H1 (cell line): ENCODE measurements around the gene NOL4L. TPM values are rescaled to one million over a fixed set of nuclear protein-coding genes. Genes with fewer than 3 reads are reported as not detected.

Source experiments
- CTCF ChIA-PET: fragments of 300-600 bp; sonication (Branson Sonifier 250); formaldehyde crosslinking; loops from one replicate; lab custom pipeline; 2021; ENCODE audit not compliant: partially characterized antibody; lab: Charles Lee
- POLR2A ChIA-PET: fragments of 300-600 bp; sonication (Branson Sonifier 250); formaldehyde crosslinking; loops from one replicate; lab custom pipeline; 2021; ENCODE audit warnings: inconsistent platforms; ENCODE audit not compliant: partially characterized antibody; lab: Charles Lee
- DNase-seq, 2 experiments: peaks; one replicate each; pipeline versions ENCODE4 v3.0.0 to v3.0.0-alpha.2; 2010 to 2022; ENCODE audit warnings: low spot score in 2 of 2, low read depth in 1 of 2, mixed read lengths in 1 of 2
- FAIRE-seq: peaks from 2 replicates; lab custom pipeline; 2011; peaks lifted over from hg19 to GRCh38; lab: Jason Lieb, UNC
- H2AFZ ChIP-seq: 2 replicates; pipeline ENCODE4 v1.8.1; 2012; ENCODE audit warnings: low read length, inconsistent platforms
- H2AK5ac ChIP-seq: 2 replicates; pipeline ENCODE4 v1.6.1; 2013; ENCODE audit warnings: low read depth, low read length
- H2BK120ac ChIP-seq: replicated peaks from 2 replicates; pipeline ENCODE3; 2013; ENCODE audit warnings: low read depth, low read length, inconsistent platforms
- H2BK12ac ChIP-seq: 2 replicates; pipeline ENCODE4 v1.6.1; 2013; ENCODE audit warnings: low read depth, low read length
- H2BK15ac ChIP-seq: 2 replicates; pipeline ENCODE4 v1.6.1; 2013; ENCODE audit warnings: low read length
- H2BK20ac ChIP-seq: 2 replicates; pipeline ENCODE4 v1.6.1; 2013; ENCODE audit warnings: low read length
- H2BK5ac ChIP-seq: 2 replicates; pipeline ENCODE4 v1.6.1; 2013; ENCODE audit warnings: low read depth, low read length
- H3K14ac ChIP-seq: 2 replicates; pipeline ENCODE4 v1.6.1; 2013; ENCODE audit warnings: inconsistent platforms; ENCODE audit not compliant: insufficient read length
- H3K18ac ChIP-seq: 2 replicates; pipeline ENCODE4 v1.6.1; 2013; ENCODE audit warnings: low read length; ENCODE audit errors: extremely low read depth
- H3K23ac ChIP-seq: 2 replicates; pipeline ENCODE4 v1.6.1; 2013; ENCODE audit warnings: inconsistent platforms; ENCODE audit not compliant: insufficient read length
- H3K23me2 ChIP-seq: 2 replicates; pipeline ENCODE4 v1.6.1; 2013; ENCODE audit warnings: low read depth, low read length
- H3K27ac ChIP-seq: 2 replicates; pipeline ENCODE4 v1.6.1; 2011; ENCODE audit warnings: low read depth, low read length, inconsistent platforms
- H3K27me3 ChIP-seq, 4 experiments: replicated peaks in 1 of 4; 1 replicate in 1 of 4; 2 replicates in 3 of 4; pipeline versions ENCODE4 v1.6.1 to v1.8.1; 2011 to 2013; ENCODE audit warnings: low read length in 3 of 4, mild to moderate bottlenecking in 3 of 4, inconsistent platforms in 2 of 4, mixed read lengths in 2 of 4, moderate library complexity in 1 of 4; ENCODE audit not compliant: control insufficient read depth in 3 of 4, insufficient read depth in 3 of 4; ENCODE audit errors: extremely low read depth in 1 of 4
- H3K36me3 ChIP-seq, 4 experiments: 2 replicates each; pipeline versions ENCODE4 v1.6.1 to v1.8.1; 2011 to 2013; ENCODE audit warnings: mild to moderate bottlenecking in 4 of 4, low read length in 3 of 4, moderate library complexity in 2 of 4, control low read depth in 1 of 4, inconsistent platforms in 1 of 4; ENCODE audit not compliant: insufficient read depth in 4 of 4, control insufficient read depth in 2 of 4
- H3K4ac ChIP-seq: replicated peaks from 2 replicates; pipeline ENCODE3; 2013; ENCODE audit warnings: low read length, low read depth, mixed read lengths, inconsistent platforms; ENCODE audit not compliant: insufficient read length
- H3K4me1 ChIP-seq, 4 experiments: replicated peaks in 1 of 4; 1 replicate in 1 of 4; 2 replicates in 3 of 4; pipeline versions ENCODE4 v1.6.1 to v1.8.1; 2011 to 2013; ENCODE audit warnings: low read length in 3 of 4, inconsistent platforms in 2 of 4, mixed read lengths in 1 of 4; ENCODE audit not compliant: insufficient read depth in 4 of 4, control insufficient read depth in 3 of 4
- H3K4me2 ChIP-seq, 2 experiments: 2 replicates each; pipeline versions ENCODE4 v1.6.1 to v1.8.1; 2011 to 2013; ENCODE audit warnings: low read depth in 2 of 2, low read length in 2 of 2, control low read depth in 1 of 2, inconsistent platforms in 1 of 2, mild to moderate bottlenecking in 1 of 2; ENCODE audit not compliant: insufficient read depth in 1 of 2
- H3K4me3 ChIP-seq, 4 experiments: fragments of 200-600, 300-600 bp in 1 of 4; sonication (generic), shearing (Covaris generic), sonication (Bioruptor Twin) in 1 of 4; 2 replicates each; pipeline versions ENCODE4 v1.5.1 to v1.8.1; 2011 to 2016; ENCODE audit warnings: low read length in 4 of 4, low read depth in 3 of 4, control low read depth in 2 of 4, inconsistent platforms in 2 of 4, mild to moderate bottlenecking in 2 of 4, mixed read lengths in 1 of 4, moderate library complexity in 1 of 4; ENCODE audit not compliant: insufficient read depth in 2 of 4; ENCODE audit errors: extremely low read depth in 1 of 4
- H3K56ac ChIP-seq: replicated peaks from 2 replicates; pipeline ENCODE3; 2013; ENCODE audit warnings: low read depth, mild to moderate bottlenecking, mixed read lengths, low read length, inconsistent platforms; ENCODE audit not compliant: insufficient read length
- H3K79me1 ChIP-seq: 2 replicates; pipeline ENCODE4 v1.6.1; 2013; ENCODE audit warnings: low read depth, low read length, control low read depth
- H3K79me2 ChIP-seq, 2 experiments: 2 replicates each; pipeline versions ENCODE4 v1.6.1 to v1.8.1; 2012 to 2013; ENCODE audit warnings: low read length in 2 of 2, mild to moderate bottlenecking in 2 of 2, inconsistent platforms in 1 of 2; ENCODE audit not compliant: insufficient read depth in 2 of 2, control insufficient read depth in 1 of 2
- H3K9ac ChIP-seq, 4 experiments: replicated peaks in 1 of 4; 1 replicate in 1 of 4; 2 replicates in 3 of 4; pipeline versions ENCODE4 v1.6.1 to v1.8.1; 2011 to 2013; ENCODE audit warnings: low read depth in 3 of 4, low read length in 3 of 4, control low read depth in 2 of 4, mild to moderate bottlenecking in 2 of 4, moderate library complexity in 2 of 4, inconsistent platforms in 1 of 4; ENCODE audit errors: extremely low read depth in 1 of 4
- H3K9me3 ChIP-seq, 2 experiments: 2 replicates each; pipeline versions ENCODE4 v1.6.1 to v1.8.1; 2012 to 2013; ENCODE audit warnings: mild to moderate bottlenecking in 2 of 2, moderate library complexity in 2 of 2, control low read depth in 1 of 2, inconsistent platforms in 1 of 2, low read depth in 1 of 2, low read length in 1 of 2, mixed read lengths in 1 of 2; ENCODE audit not compliant: insufficient read depth in 2 of 2
- H4K20me1 ChIP-seq, 2 experiments: replicated peaks in 1 of 2; 2 replicates each; pipeline versions ENCODE3 to v1.8.1; 2011 to 2013; ENCODE audit warnings: inconsistent platforms in 2 of 2, low read length in 2 of 2, mild to moderate bottlenecking in 1 of 2; ENCODE audit not compliant: insufficient read depth in 2 of 2, control insufficient read depth in 1 of 2
- H4K5ac ChIP-seq: 2 replicates; pipeline ENCODE4 v1.6.1; 2013; ENCODE audit warnings: low read length, low read depth, mixed read lengths, inconsistent platforms; ENCODE audit not compliant: insufficient read length
- H4K8ac ChIP-seq: 2 replicates; pipeline ENCODE4 v1.8.0; 2013; ENCODE audit warnings: mild to moderate bottlenecking, moderate library complexity, low read length, inconsistent platforms; ENCODE audit not compliant: insufficient read depth; ENCODE audit errors: extremely low read depth
- H4K91ac ChIP-seq: replicated peaks from 2 replicates; pipeline ENCODE3; 2013; ENCODE audit warnings: low read length, mixed read lengths, inconsistent platforms; ENCODE audit not compliant: insufficient read length
- GTF2F1 ChIP-seq: IDR thresholded peaks from 2 replicates; pipeline ENCODE4 v1.6.1; 2012; ENCODE audit warnings: low read depth, low read length, improper control_type of control experiment, borderline replicate concordance
- KDM1A ChIP-seq: fragments of 200-600, 300-600 bp; sonication (generic); IDR thresholded peaks from 2 replicates; pipeline ENCODE4 v1.7.1; 2016; ENCODE audit warnings: mild to moderate bottlenecking, low read length, borderline replicate concordance
- WGBS, 2 experiments: shearing (Covaris generic) in 1 of 2; methylation state at CpG; one replicate each; pipeline versions ENCODE4 v1.1.6 to v1.1.7; 2013 to 2015; ENCODE audit warnings: low lambda C conversion rate in 2 of 2, mixed read lengths in 2 of 2, inconsistent platforms in 1 of 2, low coverage in 1 of 2, missing lambda C conversion rate in 1 of 2; ENCODE audit not compliant: insufficient replicate concordance in 2 of 2, insufficient coverage in 1 of 2, insufficient read length in 1 of 2; ENCODE audit errors: extremely low coverage in 1 of 2, missing lambda C conversion rate in 1 of 2; 5-methylcytosine and 5-hydroxymethylcytosine counted together
- polyA plus RNA-seq, 7 experiments: library from polyadenylated mRNA; depleted of rRNA in 3 of 7; stranded (reverse) in 5 of 7; unstranded in 2 of 7; fragments of >200 nt in 5 of 7; fragments of 200-250 nt in 2 of 7; gene quantifications; 1 replicate in 5 of 7; 2 replicates in 1 of 7; 4 replicates in 1 of 7; pipeline versions ENCODE4 v1.2.1 to v1.2.3, GENCODE V29; 2011 to 2013; ENCODE audit warnings: missing spikeins in 2 of 7, mixed read lengths in 2 of 7
- total RNA-seq: library from RNA; stranded (reverse); fragmentation: NEBNext Ultra II Directional; extraction: Animal tissue kit (Norgen Biotek cat#: 25700); gene quantifications from 2 replicates; pipeline ENCODE4 v1.2.1, GENCODE V29; 2021

NOL4L gene
- total and polyA plus RNA-seq, 2 of the 8 experiments (the other 6 are each of a cell fraction or from before 2014, with no cell fraction given): 15.3 to 23.7 TPM

- no peak for DNase-seq
- no peak overlapping the region for H2BK12ac ChIP-seq
These were observed 12.6 kb upstream of the NOL4L start for GRCh38 chr20:32597714-32598113.

More at GRCh38 chr20:32597714-32598113, 12.6 kb upstream of the NOL4L start:
- H3K27me3 ChIP-seq: no peaks in the 10 kb centered on the region; a peak in 1 of 7 replicates
- TF ChIP-seq GTF2F1 (no peak), KDM1A (peak; percentile 27; the same call in 1 of the 2 replicates)
- TF ChIP-seq, all 59 proteins: peak for 1
- H3K36me3 ChIP-seq: no peaks in the 10 kb centered on the region
- H2BK5ac ChIP-seq: no peak overlapping the region
- H2BK20ac ChIP-seq: no peak overlapping the region
- H3K18ac ChIP-seq: no peak overlapping the region
- H3K56ac ChIP-seq: no peak overlapping the region
- no peak overlapping the region for H3K23ac ChIP-seq
- no peak overlapping the region for H3K4ac ChIP-seq
- FAIRE-seq: no peak
- no peaks in the 10 kb centered on the region for H3K79me1 ChIP-seq
- H4K20me1 ChIP-seq: peaks cover 0 to 3% of the 10 kb centered on the region in 2 experiments
- no peaks in the 10 kb centered on the region for H3K23me2 ChIP-seq
- H2AK5ac ChIP-seq: no peak overlapping the region
- no peak overlapping the region for H3K14ac ChIP-seq
- H4K91ac ChIP-seq: no peak overlapping the region
- no peak overlapping the region for H3K4me2 ChIP-seq
- POLR2A ChIA-PET: interaction anchor here (1.0 kb wide), 1 partner anchor 14 kb away, joined by 4 read pairs; no protein-coding TSS in a partner anchor
- H4K5ac ChIP-seq: no peak overlapping the region
- no peak overlapping the region for H3K4me3 ChIP-seq
- H3K79me2 ChIP-seq: no peaks in the 10 kb centered on the region
- H3K27ac ChIP-seq: no peak overlapping the region
- no peaks in the 10 kb centered on the region for H3K9me3 ChIP-seq
- H2BK120ac ChIP-seq: no peak overlapping the region
- no peak overlapping the region for H3K9ac ChIP-seq
- H2AFZ ChIP-seq: no peak overlapping the region
- CTCF ChIA-PET: interaction anchor here (0.6 to 1.9 kb wide), 7 partner anchors 10 to 278 kb away, joined by 3 to 7 read pairs (median 4); no protein-coding TSS in a partner anchor
- H3K4me1 ChIP-seq: no peaks in the 10 kb centered on the region
- H2BK15ac ChIP-seq: no peak overlapping the region
- H4K8ac ChIP-seq: no peak overlapping the region
- 90% methylated on average over 7 of the region's 7 CpGs; no CpG with 5 or more reads in 1 of the 2 experiments for WGBS, 2 experiments
